ENCODE data around the gene POLD1. TPM values are rescaled to one million over a fixed set of nuclear protein-coding genes. Genes with fewer than 3 reads are reported as not detected.
"Not testable (repeated sequence)": the region's sequence is repeated elsewhere in the genome, so short reads cannot be mapped to it uniquely, and the experiment has no call there.

Gene POLD1
- total RNA-seq = 24.3 TPM

DNA sequence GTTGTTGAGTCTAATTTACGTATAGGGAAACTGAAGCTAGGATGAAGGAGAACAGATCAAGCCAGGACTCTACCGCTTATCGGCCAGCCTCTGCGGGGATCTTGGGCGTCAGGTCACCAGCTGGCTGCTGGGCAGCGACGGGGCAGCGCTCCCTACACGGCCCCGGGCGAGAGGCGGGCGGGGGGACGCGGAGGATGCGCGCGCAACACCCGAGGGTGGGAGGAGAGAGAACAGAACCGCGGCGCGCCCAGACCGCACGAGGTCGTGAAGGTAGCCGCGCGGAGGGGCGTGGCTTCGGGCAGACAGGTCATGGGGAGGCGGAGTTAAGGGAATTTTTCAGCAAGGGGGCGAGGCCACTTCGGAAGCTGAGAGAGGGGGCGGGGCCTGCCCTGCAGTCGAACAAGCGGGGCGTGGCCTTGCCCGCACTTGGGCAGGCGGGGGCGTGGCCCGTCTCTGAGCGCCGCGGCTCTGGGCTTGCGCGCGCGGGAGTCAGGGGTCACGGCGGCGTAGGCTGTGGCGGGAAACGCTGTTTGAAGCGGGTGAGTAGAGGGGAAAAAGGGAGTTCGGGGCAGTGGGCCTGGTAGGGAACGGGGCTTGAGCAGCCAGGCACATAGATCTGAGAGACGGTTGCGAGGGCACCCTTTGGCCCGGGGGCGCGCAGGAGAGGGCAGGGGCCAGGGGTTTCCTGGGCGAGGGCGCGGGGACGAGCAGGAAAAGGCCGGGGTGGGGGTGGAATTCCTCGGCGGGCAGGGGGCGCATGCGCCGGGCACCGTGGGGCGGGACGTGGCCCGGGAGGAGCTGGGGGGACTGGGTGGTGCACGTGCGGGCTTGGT lies at the start of gene POLD1:
Gene POLD1, plus strand, starts transcription at position 496 of the 833 bp plus-strand sequence. CDS start 14,505 bp downstream, outside the sequence.
- peak; percentile 95 for ATAC-seq

DNA sequence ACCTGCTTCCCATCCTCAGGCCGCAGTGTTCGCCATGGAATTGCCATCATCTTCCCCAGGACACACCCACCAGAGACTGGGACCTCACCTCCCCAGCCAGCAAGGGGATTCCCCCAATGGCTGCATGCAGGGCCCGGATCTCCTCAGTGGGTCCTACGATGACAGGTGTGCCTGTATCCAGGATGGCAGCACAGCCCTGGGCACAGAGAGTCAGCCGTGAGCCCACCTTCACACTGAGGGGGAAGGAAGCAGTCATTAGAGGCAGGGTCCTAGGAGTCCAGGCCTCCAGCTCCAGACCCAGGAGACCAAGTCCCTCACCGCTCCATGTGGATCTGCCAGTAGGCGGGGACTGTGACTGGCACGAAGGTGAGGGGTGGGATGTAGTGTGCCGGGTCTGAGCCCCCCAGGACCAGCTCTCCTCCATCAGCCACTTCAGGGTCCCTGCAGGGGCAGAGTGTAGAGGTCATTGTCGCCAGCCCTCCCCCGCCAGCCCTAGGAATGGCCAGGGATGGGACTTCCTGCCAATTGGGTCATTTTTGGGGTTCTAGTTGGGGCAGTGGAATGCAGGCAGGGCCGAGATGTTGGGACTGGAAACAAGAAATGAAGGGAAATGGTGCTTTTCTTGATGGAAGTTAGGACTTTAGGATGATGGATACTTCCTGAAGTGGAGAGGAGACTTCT lies 49.3 kb upstream of the POLD1 start:
- no peak for ATAC-seq

DNA sequence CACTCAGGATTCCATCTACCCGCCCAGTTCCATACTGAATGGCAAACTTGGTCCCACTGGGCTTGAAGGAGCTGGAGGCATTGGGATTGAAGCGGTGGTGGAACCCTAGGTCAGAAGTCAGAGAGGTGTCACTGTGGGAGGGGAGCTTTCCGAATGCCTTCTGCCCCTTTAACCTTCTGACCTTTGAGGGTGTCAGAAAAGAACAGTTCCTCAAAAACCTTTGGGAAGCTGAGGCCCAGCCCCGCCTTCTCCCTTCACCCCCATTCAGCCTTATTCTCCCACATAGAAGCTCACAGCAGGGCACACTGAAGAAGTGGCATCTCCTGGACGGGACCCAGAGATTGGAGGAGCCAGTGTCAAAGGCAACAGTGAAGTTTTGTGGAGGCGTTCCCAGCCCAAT lies 47.1 kb upstream of the POLD1 start:
- not testable (repeated sequence) for ATAC-seq

DNA sequence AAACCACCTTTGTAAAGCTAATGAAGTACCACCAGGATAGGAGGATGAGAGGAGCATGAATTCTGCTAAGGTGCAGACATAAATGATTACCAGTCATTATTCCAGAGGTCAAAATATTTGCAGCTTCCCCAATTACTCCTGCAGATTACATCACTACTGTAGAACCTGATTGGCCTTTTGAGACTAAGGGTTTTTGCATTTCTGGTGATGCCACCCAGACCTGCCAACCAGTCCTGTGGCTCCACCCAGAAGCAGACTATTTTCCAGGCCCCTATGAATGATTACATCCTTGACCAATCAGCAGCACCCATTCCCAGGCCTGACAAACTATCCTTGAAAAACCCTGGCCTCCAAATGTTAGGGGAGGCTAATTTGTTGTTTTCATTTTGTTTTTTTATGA lies 43.8 kb upstream of the POLD1 start:
- ATAC-seq = no peak

DNA sequence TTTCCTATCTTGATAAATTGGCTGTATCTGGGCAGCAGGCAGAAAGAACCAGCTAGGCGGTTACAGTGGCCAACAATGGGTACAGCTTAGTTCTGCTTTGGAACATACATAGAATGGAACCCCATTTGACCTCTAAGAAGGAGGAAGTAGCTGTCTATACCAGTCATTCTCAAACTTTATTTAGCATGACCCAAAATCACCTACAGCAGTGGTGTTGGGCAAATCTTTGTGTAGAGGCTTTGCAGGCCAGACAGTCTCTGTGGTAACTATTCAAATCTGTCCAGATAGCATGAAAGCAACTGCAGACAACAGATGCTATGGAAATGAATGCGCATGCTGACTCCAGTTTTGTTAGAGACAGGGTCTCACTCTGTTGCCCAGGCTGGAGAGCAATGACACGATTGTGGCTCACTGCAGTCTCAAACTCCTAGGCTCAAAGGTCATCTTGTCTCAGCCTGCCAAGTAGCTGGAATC lies 43.0 kb upstream of the POLD1 start:
- peak; percentile 43 for ATAC-seq

DNA sequence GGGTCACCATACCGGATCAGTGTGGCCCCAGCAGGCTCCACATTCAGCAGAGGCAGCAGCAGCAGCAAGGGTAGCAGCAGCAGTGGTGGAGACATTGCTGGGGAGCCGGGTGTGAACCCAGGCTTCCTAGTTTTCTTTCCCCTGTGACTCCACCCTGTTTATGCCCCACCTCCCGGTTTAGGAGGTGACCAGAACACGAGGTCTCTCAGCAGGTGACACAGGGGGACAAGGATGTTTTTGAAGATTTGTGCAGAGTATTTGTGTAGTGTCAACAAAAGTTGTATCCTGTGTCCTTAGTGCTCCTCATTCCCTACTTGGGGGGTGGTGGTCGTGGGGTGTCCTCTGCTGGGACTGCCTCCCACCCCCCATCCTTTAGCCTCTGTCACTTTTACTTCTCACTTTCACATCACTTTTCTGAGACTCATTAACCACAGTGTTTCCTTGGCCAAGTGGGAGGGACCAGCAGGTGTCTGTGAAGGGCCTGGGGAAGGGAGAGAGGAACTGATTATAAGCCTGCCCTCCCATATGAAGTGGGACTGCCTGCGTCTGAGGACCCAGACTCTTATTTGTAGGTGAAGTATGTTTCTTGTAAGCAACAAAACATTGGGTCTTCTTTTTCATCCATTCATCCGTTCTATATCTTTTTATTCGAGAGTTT lies 39.4 kb upstream of the POLD1 start:
- ATAC-seq = peak; percentile 58

DNA sequence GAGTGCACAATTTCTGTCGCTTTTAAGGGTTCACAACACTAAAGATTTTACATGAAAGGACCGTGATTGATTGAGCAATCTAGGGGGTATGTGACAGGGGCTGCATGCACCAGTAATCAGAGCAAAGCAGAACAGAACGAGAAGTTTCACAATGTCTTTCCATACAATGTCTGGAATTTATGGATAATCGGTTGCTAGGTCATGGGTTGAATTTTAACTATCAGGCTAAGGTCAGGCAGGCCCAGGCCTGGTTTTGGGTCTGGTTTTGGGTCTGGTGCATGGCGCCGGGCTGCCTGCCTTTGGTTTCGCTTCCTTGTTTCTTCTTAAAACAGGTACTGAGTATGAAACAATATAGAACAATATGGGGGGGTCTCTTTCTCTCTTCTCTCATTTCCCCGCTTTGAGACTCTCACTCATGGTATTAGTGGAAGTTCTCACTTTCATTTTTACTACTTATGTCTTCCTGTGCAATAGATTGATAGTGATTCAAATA lies 37.0 kb upstream of the POLD1 start:
- not testable (repeated sequence) for ATAC-seq

DNA sequence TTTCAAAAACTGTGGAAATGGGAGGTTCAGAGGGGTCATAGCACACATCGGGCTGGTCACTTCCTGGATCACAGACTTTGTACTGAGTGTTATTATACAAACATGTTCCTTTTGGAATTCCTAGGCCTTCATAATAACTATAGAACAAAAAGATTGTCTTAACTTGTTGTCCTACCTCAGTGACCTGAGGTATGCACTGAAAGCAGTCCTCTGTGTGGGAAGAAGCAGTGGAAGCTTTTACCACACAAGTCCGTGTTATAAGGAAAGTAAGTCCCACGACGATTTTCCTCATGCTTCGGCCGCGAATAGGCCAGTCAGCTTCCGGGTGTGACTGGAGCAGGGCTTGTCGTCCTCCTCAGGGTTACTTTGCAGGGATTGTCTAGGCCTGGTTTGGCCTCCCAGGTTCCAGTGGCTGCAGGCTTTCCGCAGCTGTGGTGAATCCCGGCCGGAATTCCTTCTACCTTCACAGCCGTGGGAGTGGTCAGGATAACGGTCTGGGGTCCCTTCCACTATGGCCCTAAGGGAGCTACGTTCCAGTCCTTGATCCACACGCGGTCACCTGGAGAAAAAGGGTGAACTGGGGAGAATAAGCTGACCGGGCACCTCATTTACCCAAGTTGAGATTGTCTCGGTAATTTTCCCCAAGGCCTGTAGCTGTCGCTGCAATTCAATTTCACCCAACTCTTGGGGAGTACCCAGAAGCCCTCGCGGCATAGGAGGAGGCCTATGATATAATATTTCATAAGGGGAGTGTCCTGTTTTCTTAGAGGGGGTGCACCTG lies 34.7 kb upstream of the POLD1 start:
- ATAC-seq = no peak

DNA sequence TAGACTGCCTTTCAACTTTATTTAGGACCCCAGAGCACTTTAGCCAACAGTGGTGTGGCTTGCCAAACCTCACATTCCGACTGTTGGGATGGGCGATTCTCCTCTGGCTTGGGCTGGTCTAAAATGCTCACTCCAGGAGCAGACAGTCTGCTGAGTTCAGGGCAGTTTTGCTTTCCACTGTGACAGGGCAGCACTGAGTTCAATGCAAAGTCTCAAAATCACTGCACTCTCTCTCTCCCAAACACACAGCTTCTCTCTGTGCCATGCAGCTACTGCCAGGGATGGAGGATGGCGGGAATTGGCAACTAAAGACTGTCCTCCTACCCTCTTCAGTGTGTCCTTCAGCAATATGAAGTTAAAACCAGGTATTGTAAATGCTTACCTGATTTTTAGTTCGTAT lies 31.9 kb upstream of the POLD1 start:
- no peak for ATAC-seq

DNA sequence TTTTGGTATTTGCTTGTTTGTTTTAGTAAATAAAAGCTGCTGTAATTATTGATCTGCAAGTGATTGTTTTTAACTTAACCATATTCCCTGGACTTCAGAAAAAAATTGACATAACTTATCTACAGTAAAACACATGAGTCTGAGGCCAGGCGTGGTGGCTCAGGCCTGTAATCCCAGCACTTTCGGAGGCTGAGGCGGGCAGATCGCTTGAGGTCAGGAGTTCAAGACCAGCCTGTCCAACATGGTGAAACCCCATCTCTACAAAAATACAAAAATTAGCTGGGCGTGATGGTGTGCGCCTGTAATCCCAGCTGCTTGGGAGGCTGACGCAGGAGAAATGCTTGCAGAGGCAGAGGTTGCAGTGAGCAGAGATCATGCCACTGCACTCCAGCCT lies 30.7 kb upstream of the POLD1 start:
- not testable (repeated sequence) for ATAC-seq

DNA sequence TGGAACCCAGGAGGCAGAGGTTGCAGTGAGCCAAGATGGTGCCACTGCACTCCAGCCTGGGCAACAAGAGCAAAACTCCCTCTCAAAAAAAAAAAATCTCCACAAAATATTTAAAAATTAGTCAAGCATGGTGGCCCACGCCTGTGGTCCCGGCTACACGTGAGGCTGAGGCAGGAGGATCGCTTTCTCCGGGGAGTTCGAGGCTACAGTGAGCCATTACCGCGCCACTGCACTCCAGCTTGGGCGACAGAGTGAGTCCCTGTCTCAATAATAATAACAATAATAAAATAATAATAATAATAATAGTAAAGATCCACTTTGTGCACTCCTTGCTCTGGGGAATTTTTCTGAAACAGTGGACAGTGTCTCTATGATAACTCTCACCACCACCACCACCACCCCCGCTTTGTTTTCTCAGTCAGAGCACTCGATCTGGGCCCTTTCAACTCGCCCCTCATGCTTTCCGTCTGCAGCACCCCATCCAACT lies 27.4 kb upstream of the POLD1 start:
- ATAC-seq = no peak

DNA sequence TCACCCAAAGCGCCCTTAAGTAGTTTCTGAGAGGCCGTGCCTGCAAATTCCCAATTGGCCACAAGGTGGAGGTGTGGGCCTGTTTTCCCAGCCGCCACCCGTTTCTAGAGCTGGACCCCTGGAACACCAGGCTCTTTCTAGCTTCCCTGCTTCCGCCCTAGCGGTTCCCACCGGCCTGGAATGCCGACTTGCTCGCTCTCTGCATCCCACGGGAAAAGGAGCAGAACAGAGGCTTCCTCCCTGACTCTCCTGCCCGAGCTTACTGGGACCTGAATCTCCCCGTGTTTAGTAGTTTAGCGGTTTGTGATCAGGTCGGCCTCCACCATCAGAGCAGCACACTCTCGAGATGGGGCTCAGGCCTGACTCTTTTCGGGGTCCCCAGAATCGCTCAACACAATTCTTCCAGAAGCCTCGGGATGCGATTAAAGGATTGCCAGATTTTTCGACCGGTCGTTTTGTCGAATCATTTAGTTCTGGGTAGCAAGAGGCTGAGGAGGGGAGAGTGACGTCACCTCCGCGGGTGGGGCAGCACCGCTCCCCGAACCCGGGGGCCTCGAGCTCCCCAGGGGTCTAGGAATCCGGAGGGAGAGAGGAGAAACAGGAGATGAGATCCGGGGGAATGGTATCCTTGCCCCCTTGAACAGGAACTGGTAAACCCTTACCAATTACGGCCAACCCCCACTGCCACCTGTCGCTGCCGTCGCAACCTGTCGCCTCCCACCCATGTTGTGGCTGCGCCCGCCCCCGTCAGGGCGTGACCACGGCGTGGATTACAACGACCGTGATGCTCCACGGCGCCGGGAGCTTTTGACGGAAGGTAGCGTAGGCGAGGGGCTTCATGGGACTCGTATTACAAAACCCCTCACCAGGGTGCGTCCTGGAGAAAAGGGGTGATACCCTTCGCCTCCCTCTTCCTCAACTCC lies 26.7 kb upstream of the POLD1 start:
- ATAC-seq = peak; percentile 62

DNA sequence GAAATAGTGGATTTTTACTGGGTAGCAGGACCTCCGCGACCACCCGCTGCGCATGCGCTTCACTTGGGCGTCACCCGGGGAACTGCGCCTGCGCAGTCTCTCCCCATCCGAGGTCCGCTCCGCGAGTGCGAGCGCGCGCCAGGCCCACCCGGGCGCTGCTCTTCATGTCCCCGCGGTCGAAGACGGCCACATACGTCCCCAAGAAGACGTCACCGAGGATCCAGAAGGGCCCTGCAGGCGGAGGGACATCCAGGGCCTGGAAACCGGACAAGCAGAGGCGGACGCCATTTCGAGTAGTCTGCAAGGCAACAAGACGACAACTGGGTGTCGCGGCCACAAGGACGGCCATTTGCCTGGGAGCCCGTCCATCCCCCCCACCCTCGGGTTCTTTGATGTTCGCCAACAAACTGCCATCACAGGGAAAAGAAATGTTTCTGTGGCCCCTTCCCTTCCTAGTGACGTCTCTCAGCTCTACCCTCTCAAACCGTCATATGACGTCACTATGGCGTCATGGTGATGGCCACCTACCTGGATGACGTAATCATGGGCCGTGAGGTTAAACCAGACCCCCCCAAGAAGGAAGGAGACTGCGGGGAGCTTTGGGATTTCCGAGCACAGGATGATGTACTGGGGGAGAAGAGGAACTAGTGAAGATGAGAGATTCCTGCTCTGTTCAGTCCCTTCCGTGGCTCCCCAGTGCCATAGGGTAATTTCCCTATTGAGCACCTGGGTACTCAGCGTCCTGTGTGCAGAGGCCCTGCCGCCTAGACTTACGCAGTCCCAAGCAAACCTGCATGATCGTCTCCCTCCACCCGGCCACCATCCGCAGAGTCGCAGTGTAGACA lies 25.4 kb upstream of the POLD1 start:
- peak; percentile 39 for ATAC-seq

DNA sequence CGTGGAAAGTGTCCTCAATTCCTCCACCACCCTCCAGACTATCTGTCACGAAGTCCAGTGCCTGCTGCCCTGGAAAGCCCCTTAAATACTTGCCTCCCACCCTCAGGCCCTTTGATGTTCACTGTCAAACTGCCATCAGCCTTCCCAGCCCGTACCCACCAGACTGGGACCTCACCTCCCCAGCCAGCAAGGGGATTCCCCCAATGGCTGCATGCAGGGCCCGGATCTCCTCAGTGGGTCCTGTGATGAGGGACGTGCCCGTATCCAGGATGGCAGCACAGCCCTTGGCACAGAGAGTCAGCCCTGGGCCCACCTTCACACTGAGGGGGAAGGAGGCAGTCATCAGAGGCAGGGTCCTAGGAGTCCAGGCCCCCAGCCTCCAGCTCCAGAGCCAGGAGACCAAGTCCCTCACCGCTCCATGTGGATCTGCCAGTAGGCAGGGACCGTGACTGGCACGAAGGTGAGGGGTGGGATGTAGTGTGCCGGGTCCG lies 24.8 kb upstream of the POLD1 start:
- no peak for ATAC-seq

DNA sequence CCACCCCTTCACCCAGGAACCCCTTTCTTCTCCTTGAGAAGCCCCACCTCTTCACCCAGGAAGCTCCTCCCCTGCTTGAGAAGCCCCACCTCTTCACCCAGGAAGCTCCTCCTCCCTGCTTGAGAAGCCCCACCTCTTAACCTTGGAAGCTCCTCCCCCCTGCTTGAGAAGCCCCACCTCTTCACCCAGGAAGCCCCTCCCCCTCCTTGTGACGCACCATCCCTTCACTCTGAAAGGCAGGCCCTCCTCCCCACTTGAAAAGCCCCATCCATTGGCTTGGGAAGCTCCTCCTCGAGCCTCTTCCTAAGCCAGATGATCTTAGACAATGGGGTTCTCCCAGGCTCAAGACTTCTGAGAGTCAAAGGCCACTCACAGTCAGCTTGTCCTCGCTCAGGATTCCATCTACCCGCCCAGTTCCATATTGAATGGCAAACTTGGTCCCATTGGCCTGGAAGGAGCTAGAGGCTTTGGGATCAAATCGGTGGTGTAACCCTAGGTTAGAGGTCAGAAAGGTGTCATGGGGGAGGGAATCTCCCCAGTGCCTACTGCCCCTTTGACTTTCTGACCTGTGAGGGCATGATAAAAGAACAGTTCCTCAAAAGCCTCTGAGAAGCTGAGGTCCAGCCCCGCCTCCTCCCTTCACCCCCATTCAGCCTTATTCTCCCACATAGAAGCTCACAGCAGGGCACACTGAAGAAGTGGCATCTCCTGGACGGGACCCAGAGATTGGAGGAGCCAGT lies 22.7 kb upstream of the POLD1 start:
- no peak for ATAC-seq

DNA sequence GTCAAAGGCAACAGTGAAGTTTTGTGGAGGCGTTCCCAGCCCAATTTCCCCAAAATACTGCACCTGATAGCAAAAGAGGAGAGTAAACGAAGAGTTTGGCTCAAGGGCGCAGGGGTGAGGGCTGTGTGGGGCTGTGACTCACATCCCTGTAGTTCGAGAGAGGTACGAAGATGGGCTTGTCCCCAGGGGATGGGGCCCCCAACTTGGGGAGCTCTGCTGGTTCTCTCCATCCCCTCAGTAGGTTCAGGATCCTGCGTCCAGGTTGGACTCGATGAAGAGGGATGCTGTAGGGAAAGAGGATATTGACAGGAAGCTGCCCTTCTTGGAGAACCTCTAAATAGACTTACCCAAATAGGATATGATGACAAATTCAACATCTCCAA lies 22.1 kb upstream of the POLD1 start:
- no peak for ATAC-seq

DNA sequence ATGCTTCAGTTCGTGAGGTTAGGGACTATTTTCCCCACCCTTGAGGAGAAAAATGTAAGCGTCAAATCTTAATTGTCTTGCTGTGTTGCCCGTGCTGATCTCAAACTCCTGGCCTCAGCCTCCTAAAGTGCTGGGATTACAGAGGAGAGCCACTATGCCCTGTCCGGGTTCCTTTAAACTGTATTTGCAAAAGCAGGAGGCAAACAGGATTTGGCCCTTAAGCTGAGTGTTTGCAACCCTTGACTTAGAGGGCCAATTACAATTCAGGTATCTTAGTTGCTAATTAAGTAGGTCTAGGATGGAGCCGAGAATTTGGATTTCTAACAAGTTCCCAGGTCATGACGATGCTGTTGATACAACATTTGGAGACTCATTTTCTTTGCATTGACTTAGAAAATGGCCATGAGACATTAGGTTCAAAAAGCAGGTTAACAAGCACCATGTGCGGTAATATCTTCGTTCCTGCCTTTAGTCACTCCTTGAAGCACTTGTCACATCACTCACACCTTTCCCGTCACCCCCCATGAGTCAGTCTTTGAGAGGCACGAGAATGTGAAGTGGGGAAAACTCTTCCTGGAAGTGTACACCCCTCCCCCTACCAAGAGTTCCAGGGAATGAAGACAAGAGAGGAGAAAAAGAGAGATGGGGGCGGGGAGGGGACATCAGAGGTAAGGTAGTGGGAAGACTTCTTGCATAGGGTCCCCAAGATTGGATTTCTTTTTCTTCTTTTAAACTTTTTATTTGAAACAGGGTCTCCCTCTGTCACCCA lies 21.3 kb upstream of the POLD1 start:
- no peak for ATAC-seq
